Measurements from ENCODE around the gene ANXA9.

Gene ANXA9

DNA sequence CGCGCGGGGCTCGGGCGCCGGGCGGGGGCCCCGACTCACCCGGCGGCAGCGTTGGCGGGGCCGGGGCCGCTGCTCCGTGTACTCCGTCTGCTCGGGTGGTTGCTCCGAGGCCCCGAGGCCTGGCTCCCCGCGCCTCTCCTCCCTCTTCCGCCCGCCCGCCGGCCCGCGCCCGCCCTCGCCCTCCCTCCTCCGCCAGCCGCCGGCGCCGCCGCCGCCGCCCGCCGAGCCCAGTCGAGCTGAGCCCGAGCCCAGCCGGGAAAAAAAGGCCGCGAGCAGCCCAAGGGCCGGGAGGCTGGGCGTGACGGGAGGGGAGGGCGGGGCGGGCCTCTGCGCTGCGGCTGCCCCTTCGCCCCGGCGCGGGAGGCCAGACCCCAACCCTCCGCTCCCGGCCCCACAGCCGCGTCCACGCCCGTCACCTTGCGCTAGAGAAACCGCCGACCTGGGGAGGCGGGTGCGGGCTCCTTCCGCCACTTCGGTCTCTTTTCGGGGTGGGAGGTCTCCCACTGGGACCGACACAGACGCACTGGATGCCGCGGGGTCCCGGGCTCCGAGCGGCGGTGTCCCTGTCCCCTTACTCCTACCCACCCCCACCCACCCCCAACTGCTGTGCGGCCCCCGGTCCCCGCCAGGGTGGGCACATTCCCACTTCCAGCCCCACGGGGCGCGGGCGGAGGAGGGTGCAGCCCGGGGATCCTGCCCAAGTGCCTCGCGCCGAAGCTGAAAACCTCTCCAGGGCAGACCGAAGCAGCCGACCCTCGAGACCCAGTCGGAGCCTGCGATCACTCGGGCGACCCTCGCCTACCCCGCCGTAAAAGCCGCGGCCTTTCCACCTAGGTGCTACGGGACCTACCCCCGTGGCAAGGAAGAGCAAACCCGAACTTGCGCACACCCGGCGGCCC is 7.3 kb upstream of the ANXA9 start, which contains the start of gene CERS2:
Gene CERS2, minus strand, starts transcription at position 256 of the 899 bp plus-strand sequence. CDS start 5,745 bp downstream, outside the sequence.
- peak; percentile 33 to 47 for DNase-seq (ENCODE audit: low read depth in 2 of 2)

DNA sequence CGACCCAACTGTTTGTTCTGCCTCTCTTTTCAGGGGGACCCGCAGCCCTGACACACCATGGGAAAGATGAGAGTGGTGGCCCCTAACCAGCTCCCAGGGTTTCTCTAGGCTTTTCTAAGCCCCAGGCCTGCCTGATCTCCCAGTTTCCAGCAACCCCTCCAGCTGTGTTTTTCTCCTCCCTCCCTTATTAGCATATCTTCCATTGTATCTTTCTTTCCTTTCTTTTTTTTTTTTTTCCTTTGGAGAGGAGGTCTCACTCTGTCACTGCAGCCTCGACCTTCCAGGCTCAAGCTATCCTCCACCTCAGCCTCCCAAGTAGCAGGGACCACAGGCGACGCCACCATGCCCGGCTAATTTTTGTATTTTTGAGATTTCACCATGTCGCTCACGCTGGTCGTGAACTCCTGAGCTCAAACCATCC is 5.7 kb upstream of the ANXA9 start:
- no peak for DNase-seq (ENCODE audit: low read depth in 2 of 2)

DNA sequence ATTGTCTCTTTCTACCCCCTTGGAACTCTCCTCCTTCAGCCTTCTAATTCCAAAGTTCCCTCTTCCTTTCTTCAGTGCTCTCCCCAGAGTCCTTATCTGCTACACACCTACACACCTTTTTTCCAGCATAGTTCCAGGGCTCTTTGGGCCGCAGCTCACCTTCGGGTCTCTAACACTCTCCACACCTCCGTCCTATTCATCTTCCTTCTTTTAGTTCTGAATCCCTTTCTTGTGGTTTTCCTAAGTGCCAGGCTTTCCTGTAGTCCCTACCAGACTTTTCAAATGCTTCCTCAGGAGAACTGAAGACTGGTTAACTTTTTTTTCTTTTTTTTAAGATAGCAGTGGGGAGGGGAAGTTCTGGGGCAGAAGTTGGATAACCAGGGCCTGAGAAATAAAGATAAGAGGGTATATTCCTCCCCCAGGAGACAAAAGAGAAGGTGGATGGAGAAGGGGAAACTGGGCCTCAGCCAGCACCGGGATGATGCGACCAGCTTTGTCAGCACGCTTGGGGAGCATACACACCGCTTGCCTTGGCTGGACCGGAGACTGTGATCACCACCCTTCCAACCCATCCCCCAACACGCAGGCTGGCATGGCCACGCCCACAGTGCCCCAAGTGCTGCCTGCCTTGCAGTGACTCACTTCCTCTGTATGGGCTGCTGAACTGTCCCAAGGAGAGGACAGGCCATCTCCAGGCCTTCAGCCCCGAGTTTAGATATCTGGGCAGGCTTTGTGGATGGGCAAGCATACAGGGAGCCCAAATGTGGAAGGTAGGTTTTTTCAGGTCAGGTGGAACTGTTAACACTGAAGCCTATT is 5.0 kb upstream of the ANXA9 start:
- DNase-seq (ENCODE audit: low read depth in 2 of 2), result peak in 1 of 2 donors; percentile 37

DNA sequence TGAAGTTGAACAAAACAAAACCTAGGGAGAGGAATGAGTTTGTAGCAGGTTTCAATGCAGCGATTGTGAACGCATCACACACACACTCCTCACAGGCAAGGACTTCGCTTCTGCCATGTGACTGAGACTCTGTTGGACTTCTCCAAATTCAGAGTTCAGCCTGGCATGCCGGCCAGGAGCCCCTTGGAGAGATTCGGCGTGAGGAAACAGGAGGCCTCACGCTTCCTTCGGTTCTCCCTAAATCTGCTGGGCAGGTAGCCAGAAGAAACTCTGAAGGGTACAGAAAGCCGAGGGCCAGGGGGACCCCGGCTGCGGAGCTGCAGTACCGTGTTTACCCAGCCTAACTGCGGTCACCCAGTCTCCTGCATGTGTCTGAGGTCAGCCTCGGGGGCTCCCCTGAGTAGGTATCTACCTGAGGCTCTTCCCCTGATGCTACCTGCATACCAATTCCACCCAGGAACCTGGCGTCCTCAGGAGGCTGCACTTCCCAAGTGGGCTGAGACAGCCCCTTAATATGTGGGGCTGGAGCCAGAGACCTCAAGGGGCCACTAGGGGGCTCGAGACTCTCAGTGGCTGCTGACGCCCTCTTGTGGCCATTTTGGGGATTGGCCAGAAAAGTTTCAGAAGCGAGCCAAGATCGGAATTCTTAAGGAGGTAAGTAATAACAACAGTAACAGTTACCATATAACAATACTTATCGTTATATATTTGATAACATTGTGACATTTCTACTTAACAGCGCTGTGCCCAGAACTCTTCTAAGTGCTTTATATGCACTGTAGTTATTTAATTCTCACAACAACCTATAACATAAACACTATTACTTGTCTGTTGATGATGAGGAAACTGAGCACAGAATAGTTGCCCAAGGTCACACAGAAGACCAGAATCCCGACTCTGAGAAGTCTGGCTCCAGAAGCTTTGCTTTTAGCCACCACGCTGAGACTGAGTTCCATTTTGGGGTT is 2.7 kb upstream of the ANXA9 start:
- peak; percentile 77 to 85 for DNase-seq (ENCODE audit: low read depth in 2 of 2)

DNA sequence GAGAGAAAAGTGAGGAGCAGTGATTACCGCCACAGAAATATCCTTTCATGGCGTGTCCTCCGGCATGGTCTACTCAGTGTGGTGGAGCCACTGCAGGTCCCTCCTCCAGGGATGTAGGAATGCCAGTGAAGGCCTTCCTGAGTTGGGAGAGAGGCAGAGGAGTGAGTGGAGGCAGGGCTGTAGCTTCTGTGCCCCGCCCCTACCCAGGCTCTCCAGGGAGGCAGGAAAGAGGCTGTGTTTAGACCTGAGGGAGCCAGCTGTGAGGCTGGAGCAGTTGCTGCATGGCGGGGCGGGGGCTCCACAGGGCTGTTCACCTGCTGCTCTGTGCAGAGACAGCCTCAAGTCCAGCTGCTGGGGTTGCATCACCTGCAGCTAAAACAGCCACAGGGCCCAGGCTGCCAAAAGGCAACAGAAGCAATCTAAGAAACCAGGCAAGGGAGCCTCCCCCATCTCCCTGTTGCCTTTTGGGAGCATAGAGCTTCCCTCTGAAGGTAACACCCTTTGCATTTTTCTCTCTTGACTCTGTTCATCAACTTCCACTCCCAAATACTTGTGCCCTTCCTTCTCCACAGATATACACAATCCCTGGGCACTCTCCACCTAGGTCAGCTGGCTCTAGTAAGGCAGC is 801 bp upstream of the ANXA9 start:
- no peak for DNase-seq (ENCODE audit: low read depth in 2 of 2)

DNA sequence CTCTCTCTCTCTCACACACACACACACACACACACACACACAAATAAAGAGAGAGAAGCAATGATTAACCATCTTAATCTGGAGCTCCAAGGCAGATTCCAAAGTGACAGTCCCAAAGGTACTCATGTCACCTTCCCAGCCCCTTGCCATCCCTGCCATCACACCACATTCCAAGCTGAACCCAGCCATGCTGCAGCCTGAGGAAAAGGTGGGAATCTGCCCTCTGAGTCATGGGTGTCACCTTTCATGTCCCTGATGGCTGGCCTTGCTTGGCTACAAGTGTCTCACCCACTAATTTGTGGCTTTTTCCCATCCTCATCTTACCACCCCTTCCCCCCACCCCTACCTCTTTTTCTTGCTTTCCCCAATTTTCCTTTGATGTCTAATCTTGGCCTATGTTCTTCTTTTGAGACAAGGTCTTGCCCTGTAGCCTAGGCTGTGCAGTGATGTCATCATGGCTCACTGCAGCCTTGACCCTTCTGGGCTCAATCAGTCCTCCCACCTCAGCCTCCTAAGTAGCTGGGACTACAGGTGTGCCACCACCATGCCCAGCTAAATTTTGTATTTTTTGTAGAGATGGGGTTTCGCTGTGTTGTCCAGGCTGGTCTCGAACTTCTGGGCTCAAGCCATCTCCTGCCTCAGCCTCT is 3.2 kb downstream of the ANXA9 start:
- DNase-seq (ENCODE audit: low read depth in 2 of 2), result no peak

DNA sequence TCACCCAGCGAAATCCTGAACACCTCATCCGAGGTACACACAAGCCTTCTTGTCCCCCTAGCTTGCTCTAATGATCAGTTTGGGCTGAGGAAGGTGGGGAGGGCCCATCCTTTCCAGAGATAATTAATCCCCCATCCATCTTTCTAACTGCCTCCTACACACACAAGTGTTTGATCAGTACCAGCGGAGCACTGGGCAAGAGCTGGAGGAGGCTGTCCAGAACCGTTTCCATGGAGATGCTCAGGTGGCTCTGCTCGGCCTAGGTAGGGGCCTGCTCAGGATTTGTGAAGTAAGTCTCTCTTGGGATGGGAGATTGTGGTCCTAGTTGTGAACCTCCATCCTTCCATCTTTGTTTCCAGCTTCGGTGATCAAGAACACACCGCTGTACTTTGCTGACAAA is 5.8 kb downstream of the ANXA9 start:
- no peak for DNase-seq (ENCODE audit: low read depth in 2 of 2)

DNA sequence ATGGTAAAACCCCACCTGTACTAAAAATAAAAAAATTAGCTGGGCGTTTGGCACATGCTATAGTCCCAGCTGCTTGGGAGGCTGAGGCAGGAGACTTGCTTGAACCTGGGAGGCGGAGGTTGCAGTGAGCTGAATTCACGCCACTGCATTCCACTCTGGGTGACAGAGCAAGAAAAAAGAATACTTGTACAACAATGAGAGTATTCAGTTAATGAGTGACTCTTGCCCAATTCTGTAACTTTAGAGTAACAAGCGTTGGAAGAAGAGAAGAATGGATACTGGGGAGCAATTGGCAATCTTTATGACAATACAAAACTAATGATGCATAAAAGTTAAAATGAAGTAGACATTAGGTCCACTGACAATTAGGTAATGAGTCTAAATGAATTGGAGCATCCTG is 10.5 kb downstream of the ANXA9 start:
- no peak for DNase-seq (ENCODE audit: low read depth in 2 of 2)

DNA sequence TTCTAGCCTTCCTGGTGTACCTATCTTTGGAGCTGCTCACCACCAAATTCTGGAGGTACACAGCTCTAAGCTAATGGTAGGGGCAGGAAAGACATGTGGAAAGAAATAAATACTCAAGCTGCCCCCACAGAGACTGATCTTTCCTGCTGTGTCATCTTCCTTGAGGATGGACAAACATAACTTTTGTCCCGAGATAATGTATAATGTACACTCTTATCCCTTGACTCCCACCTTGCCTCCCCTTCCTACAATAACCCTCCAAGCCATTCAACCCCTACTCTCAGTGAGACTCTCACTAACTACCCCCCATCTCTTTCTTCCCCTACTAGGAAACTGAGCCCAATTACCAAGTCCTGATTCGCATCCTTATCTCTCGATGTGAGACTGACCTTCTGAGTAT is 12.2 kb downstream of the ANXA9 start:
- no peak for DNase-seq (ENCODE audit: low read depth in 2 of 2)

DNA sequence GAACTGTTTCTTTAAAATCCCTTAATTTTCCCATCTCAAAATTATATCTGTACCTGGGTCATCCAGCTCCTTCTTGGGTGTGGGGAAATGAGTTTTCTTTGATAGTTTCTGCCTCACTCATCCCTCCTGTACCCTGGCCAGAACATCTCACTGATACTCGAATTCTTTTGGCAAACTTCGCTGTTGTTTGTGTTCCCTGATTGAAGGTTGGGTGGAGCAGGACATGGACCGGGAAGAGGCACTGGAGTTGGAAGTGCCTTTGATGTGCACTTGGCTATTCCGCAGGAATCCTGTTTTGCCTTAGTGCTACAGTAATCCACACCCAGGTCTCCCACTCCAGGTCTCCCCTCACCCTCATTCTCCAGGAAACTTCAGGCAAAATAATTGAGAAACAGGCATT is 13.4 kb downstream of the ANXA9 start:
- DNase-seq (ENCODE audit: low read depth in 2 of 2), result no peak

DNA sequence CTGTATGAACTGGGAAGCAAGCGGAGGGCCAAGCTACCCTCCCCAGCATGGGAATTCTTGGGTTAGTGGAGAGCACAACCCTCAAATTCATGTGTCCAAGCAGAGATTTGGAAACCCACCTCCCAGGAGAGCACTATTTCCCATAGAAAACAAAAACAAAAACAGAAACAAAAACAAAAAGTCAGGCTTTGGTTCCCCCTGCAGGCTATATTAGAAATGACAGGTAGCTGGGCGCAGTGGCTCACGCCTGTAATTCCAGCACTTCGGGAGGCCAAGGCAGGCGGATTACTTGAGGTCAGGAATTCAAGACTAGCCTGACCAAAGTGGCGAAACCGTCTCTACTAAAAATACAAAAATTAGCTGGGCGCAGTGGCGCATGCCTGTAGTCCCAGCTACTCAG is 13.8 kb downstream of the ANXA9 start:
- DNase-seq (ENCODE audit: low read depth in 2 of 2), result no peak

DNA sequence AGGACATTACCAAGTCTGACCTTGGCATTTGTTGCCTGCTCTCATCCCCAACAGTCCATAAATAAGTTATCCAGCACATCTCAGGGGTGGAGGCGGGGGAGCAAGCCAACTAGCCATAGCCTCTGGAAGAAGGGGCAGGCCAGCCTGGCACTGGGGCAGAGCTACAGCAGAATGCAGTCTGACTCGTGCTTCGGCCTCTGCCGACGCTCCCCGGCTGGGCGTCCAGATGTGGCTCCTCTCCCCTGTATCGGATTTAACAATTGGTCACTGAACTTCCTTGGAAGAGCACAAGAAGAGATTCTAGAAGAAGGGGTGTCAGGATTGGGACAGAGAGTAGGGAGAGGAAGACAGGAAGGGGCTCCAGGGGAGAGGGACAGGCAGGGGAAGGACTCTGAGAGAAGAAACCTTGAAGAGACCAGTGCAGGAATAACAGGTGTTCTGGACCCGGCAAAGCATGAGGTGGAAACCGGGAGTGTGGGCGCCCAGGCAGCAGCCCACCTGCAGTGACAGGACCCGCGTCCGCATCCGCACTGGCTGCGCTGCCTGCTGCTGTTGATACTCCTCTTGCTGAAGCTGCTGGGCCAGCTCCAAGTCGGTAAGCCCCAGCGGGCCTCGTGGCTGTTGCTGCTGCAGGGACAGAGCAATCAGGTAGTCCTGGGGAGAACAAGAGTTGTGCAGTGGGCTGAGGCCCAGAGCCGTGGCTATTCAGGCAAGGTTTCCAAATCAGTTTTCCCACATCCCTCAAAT is 15.2 kb downstream of the ANXA9 start:
- DNase-seq (ENCODE audit: low read depth in 2 of 2), result no peak

DNA sequence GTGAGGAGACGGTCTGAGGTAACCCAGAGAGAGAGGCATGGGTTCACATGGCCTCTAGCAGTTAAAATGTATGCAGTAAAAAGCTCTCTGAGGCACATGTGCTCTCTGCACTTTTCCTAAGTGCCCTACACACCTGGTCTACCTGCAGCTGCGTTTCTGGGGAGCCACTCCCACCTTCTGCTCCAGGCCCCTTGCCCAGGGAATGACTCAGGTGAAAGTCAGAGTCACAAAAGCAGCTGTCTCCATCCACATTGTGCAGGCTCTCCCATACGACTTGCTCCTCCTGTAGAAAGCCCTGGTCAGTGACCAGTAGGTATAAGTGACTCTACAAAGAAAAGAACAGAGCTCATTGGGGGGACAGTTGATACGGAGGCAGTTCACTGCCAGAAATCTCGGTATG is 15.9 kb downstream of the ANXA9 start:
- no peak for DNase-seq (ENCODE audit: low read depth in 2 of 2)

DNA sequence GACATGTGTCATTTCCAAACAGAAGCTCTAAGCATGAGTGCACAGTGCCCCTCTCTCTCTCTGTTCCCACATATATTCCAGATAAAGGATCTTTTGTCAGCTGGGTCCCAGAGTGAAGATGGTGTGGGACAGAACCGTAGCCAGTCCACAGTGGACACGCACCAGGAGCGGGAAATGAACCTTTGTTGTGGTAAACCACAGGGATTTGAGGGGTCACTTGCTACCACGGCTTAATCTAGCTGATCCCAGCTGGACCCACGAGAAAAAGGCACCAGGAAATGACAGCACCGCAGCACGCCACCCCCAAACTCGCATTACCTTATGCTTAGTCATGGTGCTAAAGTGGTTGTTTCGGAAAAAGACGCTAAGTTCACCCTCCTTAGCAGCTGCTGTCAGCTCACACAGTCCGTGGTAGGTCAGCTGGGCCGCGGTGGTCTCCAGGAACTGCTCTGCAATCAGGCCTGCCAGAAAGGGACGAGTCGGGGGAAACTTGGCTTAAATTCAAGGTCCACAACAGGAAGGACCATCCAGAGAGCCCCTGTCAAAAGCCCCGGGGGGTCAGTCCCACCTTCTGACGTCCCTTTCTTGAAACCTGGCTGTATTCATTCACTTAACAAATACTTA is 17.1 kb downstream of the ANXA9 start:
- no peak for DNase-seq (ENCODE audit: low read depth in 2 of 2)

DNA sequence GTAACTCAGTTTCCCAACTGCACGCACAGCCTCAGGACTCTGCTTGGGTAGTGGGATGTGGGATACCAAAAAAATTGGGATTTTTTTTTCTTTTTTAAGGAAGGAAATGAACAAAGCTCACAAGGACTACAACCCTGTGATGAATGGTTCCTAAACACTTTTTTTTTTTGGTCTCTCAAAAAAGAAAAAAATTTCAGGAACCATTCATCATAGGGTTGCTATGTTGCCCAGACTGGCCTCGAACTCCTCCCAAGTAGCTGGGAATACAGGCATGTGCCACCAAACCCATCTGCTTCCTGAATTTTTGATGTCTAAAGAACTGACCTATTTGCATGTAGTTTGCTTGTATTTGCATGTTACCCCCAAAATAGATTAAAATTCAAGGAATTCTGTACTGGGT is 17.8 kb downstream of the ANXA9 start:
- DNase-seq (ENCODE audit: low read depth in 2 of 2), result no peak

DNA sequence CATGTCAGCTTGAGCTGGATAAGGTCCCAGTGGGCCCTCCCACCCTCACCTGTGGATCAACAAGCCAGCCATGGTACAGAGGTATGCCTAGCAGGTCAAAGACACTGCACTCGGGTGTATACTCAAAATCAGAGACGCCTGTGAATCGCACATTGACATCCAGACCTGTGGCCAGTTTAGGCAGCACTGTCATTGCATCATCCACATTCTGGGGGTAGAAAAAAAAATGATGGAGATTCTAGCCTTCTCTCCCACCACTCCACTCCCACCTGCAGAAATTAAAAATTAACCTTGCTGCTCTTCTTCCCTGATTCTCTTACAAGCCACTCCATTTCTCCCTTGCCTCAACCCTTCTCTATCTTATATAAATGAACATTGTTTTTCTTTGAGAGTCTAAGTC is 18.3 kb downstream of the ANXA9 start:
- no peak for DNase-seq (ENCODE audit: low read depth in 2 of 2)

DNA sequence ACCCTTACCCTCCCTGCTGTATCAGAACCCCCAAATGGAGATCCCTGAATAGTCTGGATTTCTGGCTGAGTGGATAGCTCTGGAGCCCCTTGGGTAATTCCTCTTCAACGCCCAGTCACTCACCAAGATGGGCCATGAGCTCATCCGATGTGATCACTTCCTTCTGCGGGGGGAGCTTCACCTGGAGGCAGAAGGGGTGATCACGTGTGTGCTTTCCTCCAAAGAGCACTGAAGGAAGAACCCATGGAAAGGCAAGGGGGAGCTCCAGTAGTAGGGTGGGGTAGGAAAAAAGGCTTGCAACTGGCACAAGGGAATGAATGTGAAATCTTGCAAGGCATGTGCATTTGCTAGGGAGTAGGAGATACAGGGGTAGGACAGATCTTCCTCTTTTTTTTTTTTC is 19.5 kb downstream of the ANXA9 start:
- DNase-seq (ENCODE audit: low read depth in 2 of 2), result no peak

DNA sequence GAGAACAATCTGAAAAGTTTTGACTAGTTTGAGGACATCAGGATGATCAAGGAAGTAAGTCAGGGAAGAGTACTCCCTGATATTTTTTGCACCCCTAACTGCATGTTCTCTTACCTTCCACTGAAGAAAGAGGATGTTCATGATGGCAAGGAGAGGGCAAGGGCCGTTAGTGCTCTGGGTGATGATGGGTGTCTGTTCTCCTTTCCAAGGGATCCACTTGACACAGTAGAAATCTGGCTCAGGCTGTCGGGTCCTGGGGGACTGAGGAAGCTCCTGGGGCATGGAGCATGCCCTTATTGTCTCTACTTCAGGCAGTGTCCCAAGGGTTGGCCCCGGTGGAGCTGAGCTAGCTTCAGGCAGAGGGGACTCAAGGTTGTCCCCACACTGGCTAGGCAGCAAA is 20.0 kb downstream of the ANXA9 start:
- DNase-seq (ENCODE audit: low read depth in 2 of 2), result no peak

DNA sequence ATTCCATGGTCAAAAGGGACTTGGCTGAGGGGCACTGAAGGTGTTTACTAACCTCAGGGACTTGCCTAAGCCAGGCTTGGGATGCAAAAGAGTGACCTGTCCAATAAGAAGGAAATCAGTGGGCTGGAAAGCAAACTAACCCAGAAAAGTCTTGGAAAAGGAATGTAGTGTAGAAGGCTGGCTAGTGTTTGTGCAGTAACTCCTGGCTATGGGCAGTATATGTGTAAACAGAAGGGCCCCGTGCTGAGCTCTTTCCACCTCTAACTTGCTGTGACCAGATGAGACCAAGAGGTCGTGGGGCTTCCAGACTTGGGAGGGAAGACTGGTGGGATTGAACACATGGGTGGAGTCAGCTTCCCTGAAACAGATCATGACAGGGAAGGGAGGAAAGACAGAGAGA is 20.5 kb downstream of the ANXA9 start:
- no peak for DNase-seq (ENCODE audit: low read depth in 2 of 2)

DNA sequence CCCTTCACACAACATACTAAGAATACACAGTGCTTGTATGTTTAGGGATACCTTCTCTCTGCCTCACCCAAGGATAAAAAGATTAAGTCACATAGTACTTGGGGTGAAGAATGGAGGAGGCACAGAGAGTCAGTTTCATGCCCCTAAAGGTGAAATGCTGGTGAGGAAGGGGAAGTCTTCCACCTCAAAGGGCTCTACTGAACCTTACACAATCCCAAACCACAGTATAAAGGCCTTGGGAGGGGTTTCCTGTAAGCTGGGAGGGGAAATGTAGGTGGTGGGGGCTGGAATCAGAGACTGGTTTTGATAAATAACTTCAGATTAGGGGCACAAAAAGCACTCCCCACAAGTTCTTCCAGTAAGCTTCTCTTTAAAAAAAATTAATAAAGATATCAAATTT is 21.1 kb downstream of the ANXA9 start:
- no peak for DNase-seq (ENCODE audit: low read depth in 2 of 2)

Measured in stimulated activated CD4-positive, alpha-beta T cell treated with anti-CD3 and anti-CD28 coated beads, Interleukin-1b, Interleukin-23, amount 100 ng/mL, for 1 hour (primary cell).